Endothelial cell of umbilical vein (primary cell): ENCODE data around the gene FAM200C.

Experiments
- CTCF ChIP-seq, 2 donors: IDR thresholded peaks; 1 replicate in 1 of 2; 2 replicates in 1 of 2; pipeline ENCODE4 v1.5.1; 2011; ENCODE audit warnings: low read length in 2 of 2, mild to moderate bottlenecking in 2 of 2, moderate library complexity in 2 of 2, control low read depth in 1 of 2, inconsistent platforms in 1 of 2, low read depth in 1 of 2; ENCODE audit not compliant: insufficient read depth in 1 of 2; ENCODE audit errors: extremely low read depth in 1 of 2
- GATA2 ChIP-seq: IDR thresholded peaks from 2 replicates; pipeline ENCODE4 v1.7.0; 2011; ENCODE audit warnings: low read depth, mild to moderate bottlenecking, moderate library complexity, mixed read lengths, low read length; ENCODE audit not compliant: insufficient read length, insufficient read depth
- POLR2A ChIP-seq: IDR thresholded peaks from 2 replicates; pipeline ENCODE4 v1.6.1; 2012; ENCODE audit warnings: low read depth, mild to moderate bottlenecking, control low read depth, low read length

- TF ChIP-seq CTCF (IDR thresholded peaks at IDR 0.05; ENCODE audit: extremely low read depth in 1 of 2, insufficient read depth in 1 of 2, low read depth in 1 of 2, low read length in 2 of 2) (no peak), GATA2 (no peak), POLR2A (no peak)
Measured at GRCh38 chr5:160357861-160358411, 41.9 kb downstream of the FAM200C start.
